Germinal center (tissue), 1 donor: ENCODE results near the gene MAP1B.

Experiments used
- DNase-seq: peaks from one replicate; pipeline ENCODE4 v3.0.0; 2012; ENCODE audit warnings: mixed read lengths, low spot score

MAP1B gene

DNA sequence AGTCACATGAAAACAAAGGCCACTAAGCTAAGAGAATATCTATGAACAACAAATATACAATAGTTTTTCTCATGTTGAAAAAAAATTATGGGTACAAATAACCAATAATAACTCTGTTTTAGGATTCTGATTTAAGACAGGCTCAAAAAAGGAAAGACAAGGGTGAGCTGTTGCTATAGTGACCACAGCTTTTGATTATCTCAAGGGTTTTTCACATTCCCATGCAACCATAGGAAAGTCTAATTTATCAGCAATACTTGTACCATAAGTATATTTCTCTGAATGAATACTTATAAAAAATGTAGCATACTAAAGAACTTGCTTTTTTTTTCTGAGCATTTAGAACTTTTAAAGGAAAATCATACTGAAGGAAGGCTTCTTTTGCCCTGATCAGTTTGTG is 144.7 kb downstream of the MAP1B start:
- no peak for DNase-seq

DNA sequence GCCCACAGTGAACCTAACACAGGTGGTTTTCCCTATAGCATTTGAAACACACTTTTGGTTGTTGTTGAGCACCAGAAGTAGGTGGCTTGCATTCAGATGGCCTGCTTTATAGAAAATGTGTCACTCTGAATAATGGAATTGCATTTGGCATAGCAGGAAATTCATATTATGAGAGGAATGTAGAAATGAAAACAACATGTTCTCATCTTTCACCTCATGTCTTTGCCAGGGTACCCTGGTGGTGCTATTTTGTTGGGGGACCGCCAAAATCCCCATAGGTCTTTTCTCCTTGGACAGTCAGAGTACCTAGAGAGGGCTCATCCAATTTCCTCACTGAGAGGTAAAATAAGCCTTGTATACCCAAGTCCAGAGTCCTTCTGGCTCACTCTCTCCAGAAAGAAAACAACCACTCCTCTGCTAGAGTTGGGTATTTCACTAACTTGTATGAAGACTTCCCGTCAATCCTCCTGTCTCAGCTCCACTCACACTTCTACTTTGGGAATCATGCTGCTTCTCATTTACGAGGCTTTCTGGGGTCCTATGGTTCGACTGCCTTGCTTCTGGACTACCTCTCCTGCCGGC is 145.4 kb downstream of the MAP1B start:
- DNase-seq, result no peak

DNA sequence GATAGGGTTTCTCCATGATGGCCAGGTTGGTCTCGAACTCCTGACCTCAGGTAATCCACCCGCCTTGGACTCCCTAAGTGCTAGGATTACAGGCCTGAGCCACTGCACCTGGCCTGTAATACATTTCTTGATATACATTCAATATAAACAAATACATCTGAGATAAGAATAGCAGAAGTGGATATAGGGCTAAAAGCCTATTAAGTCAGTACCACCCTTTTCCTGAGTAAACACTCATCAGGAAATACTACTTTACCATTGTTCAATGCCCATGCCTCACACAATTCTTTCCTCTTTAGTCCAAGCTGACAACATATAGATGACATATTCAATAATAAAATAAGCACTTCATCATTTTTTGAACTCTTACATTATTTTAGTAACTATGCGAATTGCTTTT is 148.0 kb downstream of the MAP1B start:
- no peak for DNase-seq

DNA sequence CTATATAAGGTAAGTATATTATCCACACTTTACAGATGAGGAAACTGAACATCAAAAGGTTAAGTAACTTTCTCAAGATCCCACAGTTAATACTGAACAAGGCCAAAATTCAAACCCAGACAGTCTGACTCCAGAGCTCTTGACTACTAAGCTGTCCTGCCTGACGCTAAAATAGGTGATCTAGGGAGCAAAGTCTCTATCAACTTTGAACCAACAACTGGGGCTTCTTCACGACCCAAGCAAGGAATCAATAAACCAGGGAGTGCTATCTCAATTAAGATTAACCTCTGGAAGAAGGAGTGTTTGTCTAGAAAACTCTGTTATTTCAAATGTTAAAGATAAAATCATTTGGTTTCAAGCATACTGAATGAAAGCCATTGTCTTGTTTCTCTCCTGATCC is 148.4 kb downstream of the MAP1B start:
- no peak for DNase-seq

DNA sequence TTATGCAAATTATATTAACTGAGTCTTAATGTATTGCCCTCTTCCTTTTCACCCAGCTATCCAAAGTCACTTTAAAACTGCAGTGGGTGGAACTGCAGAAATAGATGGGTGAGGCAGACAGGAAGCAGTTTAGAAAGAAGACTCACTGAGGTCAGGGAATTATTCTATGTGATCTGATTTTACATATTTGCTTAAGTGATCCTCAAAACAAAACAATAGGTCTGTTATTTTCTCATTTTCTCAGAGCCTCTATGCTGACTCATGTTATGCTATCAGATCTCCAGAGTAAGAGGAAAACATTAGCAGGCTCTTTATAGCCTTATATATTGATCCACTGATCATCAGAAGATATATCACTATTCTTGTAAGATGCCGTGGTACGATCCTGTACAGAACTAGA is 149.3 kb downstream of the MAP1B start:
- DNase-seq, result no peak
